A549 (cell line): ENCODE data around the gene TBC1D22A. TPM values are rescaled to one million over a fixed set of nuclear protein-coding genes. Genes with fewer than 3 reads are reported as not detected.

Source experiments
- ATAC-seq, 2 experiments: fragments of 200-7000 bp in 1 of 2; fragments of >200 bp in 1 of 2; cut with Nextera tagmentation in 1 of 2; cut with Tn5 transposase in 1 of 2; 3 replicates each; pipeline versions ENCODE4 v1.8.0 to v1.9.1; 2018 to 2020; ENCODE audit warnings: mild to moderate bottlenecking in 1 of 2, moderate library complexity in 1 of 2
- CTCF ChIA-PET: fragments of 300-600 bp; sonication (Branson Sonifier 250); formaldehyde crosslinking; extraction: SDS; loops from one replicate; lab custom pipeline; 2021; ENCODE audit warnings: antibody characterized with exemption, inconsistent platforms; lab: Yijun Ruan, JAX
- POLR2A ChIA-PET: fragments of 350-600 bp; formaldehyde crosslinking; extraction: SDS; loops from one replicate; lab custom pipeline; 2021; ENCODE audit warnings: antibody characterized with exemption, inconsistent platforms; lab: Yijun Ruan, JAX
- DNase-seq, 2 experiments: peaks; one replicate each; pipeline versions ENCODE4 v3.0.0 to v3.0.0-alpha.2; 2011 to 2016; ENCODE audit warnings: low read depth in 1 of 2, low spot score in 1 of 2
- FAIRE-seq: peaks from 2 replicates; lab custom pipeline; 2011; peaks lifted over from hg19 to GRCh38; lab: Jason Lieb, UNC
- H3K27ac ChIP-seq, 2 experiments: fragments of >200 bp; sonication (Bioruptor Twin); formaldehyde crosslinking; 3 replicates each; pipeline ENCODE4 v1.5.1; 2016 to 2017
- H3K4me1 ChIP-seq: fragments of >200 bp; sonication (Bioruptor Twin); formaldehyde crosslinking; 3 replicates; pipeline ENCODE4 v1.6.1; 2016
- H3K4me2 ChIP-seq: fragments of >200 bp; sonication (Bioruptor Twin); formaldehyde crosslinking; 3 replicates; pipeline ENCODE4 v1.6.1; 2016
- H3K4me3 ChIP-seq: fragments of >200 bp; sonication (Bioruptor Twin); formaldehyde crosslinking; 3 replicates; pipeline ENCODE4 v1.5.1; 2016
- H3K9me3 ChIP-seq: fragments of >200 bp; sonication (Bioruptor Twin); formaldehyde crosslinking; 3 replicates; pipeline ENCODE4 v1.6.1; 2016
- CEBPB ChIP-seq, 2 experiments: fragments of >200 bp in 1 of 2; sonication (Bioruptor Twin) in 1 of 2; formaldehyde crosslinking in 1 of 2; IDR thresholded peaks; 2 replicates each; pipeline ENCODE4 v1.6.1; 2012 to 2016
- EHMT2 ChIP-seq: fragments of 200-600 bp; sonication (generic); IDR thresholded peaks from 2 replicates; pipeline ENCODE4 v1.6.1; 2016; ENCODE audit warnings: antibody characterized with exemption, low read depth, mild to moderate bottlenecking, moderate library complexity
- JUN ChIP-seq, 2 experiments: fragments of >200 bp; sonication (Bioruptor Twin); formaldehyde crosslinking; IDR thresholded peaks; 2 replicates in 1 of 2; 3 replicates in 1 of 2; pipeline ENCODE4 v1.6.1; 2016 to 2017
- JUNB ChIP-seq: fragments of >200 bp; sonication (Bioruptor Twin); formaldehyde crosslinking; IDR thresholded peaks from 2 replicates; pipeline ENCODE4 v1.6.1; 2016
- MAFK ChIP-seq: fragments of 450-650 bp; IDR thresholded peaks from 2 replicates; pipeline ENCODE4 v1.6.1; 2014; ENCODE audit not compliant: partially characterized antibody
- RCOR1 ChIP-seq: fragments of 150-350 bp; IDR thresholded peaks from 2 replicates; pipeline ENCODE4 v1.6.1; 2014; ENCODE audit warnings: antibody characterized with exemption, low read length, low read depth
- TFCP2L1 ChIP-seq: fragments of 250-450 bp; sonication (Bioruptor Pico); IDR thresholded peaks from 2 replicates; pipeline ENCODE4 v1.5.0; 2021; ENCODE audit warnings: mild to moderate bottlenecking
- WGBS: methylation state at CpG from one replicate; pipeline ENCODE4 v1.1.6; 2017; ENCODE audit errors: missing lambda C conversion rate; 5-methylcytosine and 5-hydroxymethylcytosine counted together
- polyA plus RNA-seq, 4 experiments: library from polyadenylated mRNA; depleted of rRNA in 3 of 4; stranded (reverse); fragments of >200 nt; fragmentation: RNase III in 1 of 4; extraction: RNeasy Plus Mini Kit Qiagen cat#74134 plus additional on column Dnase treatment in 1 of 4; gene quantifications; 2 replicates in 3 of 4; 3 replicates in 1 of 4; pipeline ENCODE4 v1.2.3, GENCODE V29; 2011 to 2017
- TF ChIP-seq, protein P1 (sequence below): fragments of 250-450 bp; sonication (Bioruptor Pico); IDR thresholded peaks from 2 replicates; pipeline ENCODE4 v1.5.0; 2021; ENCODE audit warnings: mild to moderate bottlenecking, moderate library complexity, borderline replicate concordance
- TF ChIP-seq, protein P2 (sequence below): fragments of >200 bp; sonication (Bioruptor Twin); formaldehyde crosslinking; IDR thresholded peaks from 2 replicates; pipeline ENCODE4 v1.6.1; 2016
- TF ChIP-seq, protein P3 (sequence below): fragments of >200 bp; sonication (Bioruptor Twin); formaldehyde crosslinking; IDR thresholded peaks from 3 replicates; pipeline ENCODE4 v1.5.1; 2016
- TF ChIP-seq, protein P4 (sequence below): IDR thresholded peaks from 2 replicates; pipeline ENCODE4 v1.6.1; 2012; ENCODE audit warnings: low read depth, borderline replicate concordance
- TF ChIP-seq, protein P5 (sequence below): IDR thresholded peaks from 2 replicates; pipeline ENCODE4 v1.6.1; 2012

Gene TBC1D22A
- polyA plus RNA-seq, 2 of the 4 experiments (the other 2 are of a cell fraction) = 8.9 to 10.8 TPM

DNA sequence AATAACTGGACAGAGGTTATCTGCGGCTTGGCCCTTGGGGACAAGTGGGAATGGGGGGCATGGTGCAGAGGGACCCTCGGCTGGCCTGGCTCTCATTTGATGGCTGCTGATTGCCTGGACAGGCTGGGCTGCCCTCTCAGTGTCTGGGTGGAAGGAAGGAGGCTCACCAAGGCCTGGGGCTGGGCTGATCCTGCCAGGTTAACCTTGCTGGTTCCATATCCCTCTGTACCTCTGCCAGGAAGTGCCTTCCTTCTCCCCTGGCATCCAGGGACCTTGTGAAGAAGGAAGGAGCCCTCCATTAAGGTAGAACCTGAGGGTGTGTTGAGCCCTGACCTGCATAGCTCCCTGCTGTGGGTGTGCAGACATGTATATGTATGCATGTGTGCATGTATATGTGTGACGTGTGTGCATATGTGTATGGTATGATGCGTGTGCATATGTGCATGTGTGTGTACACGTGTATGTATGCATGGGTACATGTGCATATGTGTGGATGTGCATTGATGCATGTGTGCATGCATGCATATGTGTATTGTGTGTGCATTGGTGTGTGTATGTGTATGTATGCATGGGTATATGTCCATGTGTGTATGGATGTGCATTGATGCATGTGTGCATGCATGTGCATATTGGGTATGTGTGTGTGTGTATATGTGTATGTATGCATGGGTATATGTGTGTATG, 433.9 kb downstream of the TBC1D22A start (continued):
- TF ChIP-seq, protein P1, sequence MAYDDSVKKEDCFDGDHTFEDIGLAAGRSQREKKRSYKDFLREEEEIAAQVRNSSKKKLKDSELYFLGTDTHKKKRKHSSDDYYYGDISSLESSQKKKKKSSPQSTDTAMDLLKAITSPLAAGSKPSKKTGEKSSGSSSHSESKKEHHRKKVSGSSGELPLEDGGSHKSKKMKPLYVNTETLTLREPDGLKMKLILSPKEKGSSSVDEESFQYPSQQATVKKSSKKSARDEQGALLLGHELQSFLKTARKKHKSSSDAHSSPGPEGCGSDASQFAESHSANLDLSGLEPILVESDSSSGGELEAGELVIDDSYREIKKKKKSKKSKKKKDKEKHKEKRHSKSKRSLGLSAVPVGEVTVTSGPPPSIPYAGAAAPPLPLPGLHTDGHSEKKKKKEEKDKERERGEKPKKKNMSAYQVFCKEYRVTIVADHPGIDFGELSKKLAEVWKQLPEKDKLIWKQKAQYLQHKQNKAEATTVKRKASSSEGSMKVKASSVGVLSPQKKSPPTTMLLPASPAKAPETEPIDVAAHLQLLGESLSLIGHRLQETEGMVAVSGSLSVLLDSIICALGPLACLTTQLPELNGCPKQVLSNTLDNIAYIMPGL (CRISPR knock-in tag) = no peak
- TF ChIP-seq JUN (IDR thresholded peaks at IDR 0.05) = no peak

DNA sequence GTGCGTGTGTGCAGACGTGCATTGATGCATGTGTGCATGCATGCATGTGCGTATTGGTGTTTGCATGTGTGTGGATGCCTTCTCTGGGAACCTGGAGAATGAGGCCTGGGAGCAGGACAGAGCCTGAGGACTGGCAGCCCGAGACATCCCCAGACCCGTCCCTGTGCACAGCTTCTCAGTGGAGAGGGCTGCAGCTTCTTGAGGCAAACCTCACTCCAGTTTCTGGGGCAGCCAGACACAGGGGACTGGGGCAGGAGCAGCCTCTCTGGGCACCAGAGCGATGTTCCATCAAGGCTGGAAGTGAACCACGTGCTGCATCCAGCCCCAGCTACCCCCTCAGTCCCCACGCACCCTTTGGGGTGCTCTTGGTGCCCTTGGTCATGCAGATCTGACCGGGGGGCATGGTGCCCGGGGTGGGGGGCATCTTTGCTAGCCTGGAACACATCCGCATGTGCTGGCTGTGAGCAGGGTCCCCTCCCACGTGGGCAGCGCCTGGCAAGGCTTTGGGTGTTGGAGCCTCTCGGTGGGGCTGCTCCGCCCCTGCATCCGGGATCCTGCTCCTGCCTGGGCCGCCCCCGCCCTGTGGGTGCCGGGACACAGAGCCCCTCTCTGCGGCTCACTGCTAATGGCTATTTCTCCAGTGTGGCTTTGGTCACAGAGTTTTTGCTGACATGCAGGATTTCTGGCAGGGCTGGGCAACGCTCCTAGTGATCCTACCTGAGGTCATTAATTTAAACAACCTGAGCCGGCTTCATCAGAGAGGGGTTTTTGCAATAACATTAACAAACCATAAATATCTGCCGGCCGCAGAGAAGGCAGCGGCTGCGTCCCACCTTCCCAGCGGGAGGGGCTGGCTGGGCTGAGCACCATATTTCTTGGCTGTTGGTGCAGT, 434.7 kb downstream of the TBC1D22A start:
- no peak for ATAC-seq
- Histone ChIP-seq H3K9me3 (no peaks in the 10 kb centered on the region), H3K27ac (no peak overlapping the region), H3K4me3 (no peak overlapping the region), H3K4me1 (no peaks in the 10 kb centered on the region; the same call in 2 of the 3 replicates), H3K4me2 (no peak overlapping the region)
- no peak for FAIRE-seq
- CTCF ChIA-PET = no interaction called here
- TF ChIP-seq, protein P2, sequence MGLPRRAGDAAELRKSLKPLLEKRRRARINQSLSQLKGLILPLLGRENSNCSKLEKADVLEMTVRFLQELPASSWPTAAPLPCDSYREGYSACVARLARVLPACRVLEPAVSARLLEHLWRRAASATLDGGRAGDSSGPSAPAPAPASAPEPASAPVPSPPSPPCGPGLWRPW = no peak
- TF ChIP-seq MAFK = peak; percentile 71
- DNase-seq = no peak
- POLR2A ChIA-PET = no interaction called here
- WGBS = 84% methylated on average over 8 of the region's 27 CpGs

DNA sequence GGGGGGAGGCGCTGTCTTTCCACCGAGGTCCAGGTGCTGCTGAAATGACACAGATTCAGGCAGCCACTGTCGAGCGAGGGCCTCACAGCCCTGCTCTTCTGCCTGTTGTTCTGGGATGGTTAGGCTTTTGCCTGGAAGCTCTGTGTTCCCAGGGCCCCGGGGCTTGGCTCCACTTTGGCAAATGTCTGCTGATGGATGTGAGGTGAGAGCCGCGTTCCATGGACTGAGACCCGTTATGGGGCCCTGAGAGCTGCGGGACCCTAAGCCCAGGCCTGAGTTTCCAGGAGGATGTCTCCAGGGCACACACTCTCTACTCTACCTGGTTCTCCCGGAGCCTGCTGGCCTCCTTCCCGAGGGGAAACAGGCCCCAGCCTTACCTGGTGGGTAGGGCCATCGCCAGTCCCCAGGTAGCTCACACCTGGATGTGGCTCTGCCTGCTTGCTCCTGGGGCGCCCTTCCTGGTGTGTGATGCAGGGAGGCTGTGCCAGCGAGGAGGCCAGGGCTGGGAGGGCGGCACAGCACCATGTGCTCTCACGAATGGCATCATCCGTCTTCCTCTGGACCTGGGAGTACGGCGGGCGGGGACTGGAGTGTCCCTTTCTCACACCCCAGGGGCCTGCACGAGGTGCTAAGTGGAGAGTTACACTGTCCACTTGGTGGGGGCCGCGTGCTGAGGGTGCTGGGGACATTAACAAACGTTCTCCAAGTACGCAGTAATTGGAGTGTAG, 435.5 kb downstream of the TBC1D22A start:
- FAIRE-seq = no peak
- ChIA-PET CTCF (interaction anchor here (0.6 kb wide), 1 partner anchor 895 kb away, joined by 3 read pairs; no protein-coding TSS in a partner anchor), POLR2A (no interaction called here)
- TF ChIP-seq EHMT2 = no peak
- no peak for TF ChIP-seq CEBPB (IDR thresholded peaks at IDR 0.05)
- no peak for TF ChIP-seq JUNB
- TF ChIP-seq, protein P3, sequence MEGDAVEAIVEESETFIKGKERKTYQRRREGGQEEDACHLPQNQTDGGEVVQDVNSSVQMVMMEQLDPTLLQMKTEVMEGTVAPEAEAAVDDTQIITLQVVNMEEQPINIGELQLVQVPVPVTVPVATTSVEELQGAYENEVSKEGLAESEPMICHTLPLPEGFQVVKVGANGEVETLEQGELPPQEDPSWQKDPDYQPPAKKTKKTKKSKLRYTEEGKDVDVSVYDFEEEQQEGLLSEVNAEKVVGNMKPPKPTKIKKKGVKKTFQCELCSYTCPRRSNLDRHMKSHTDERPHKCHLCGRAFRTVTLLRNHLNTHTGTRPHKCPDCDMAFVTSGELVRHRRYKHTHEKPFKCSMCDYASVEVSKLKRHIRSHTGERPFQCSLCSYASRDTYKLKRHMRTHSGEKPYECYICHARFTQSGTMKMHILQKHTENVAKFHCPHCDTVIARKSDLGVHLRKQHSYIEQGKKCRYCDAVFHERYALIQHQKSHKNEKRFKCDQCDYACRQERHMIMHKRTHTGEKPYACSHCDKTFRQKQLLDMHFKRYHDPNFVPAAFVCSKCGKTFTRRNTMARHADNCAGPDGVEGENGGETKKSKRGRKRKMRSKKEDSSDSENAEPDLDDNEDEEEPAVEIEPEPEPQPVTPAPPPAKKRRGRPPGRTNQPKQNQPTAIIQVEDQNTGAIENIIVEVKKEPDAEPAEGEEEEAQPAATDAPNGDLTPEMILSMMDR = no peak
- TF ChIP-seq, protein P4, sequence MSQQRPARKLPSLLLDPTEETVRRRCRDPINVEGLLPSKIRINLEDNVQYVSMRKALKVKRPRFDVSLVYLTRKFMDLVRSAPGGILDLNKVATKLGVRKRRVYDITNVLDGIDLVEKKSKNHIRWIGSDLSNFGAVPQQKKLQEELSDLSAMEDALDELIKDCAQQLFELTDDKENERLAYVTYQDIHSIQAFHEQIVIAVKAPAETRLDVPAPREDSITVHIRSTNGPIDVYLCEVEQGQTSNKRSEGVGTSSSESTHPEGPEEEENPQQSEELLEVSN = no peak
- no peak for TF ChIP-seq RCOR1
- TF ChIP-seq JUN (IDR thresholded peaks at IDR 0.05) = no peak
- TF ChIP-seq TFCP2L1 (CRISPR knock-in tag) = no peak
- TF ChIP-seq, protein P5, sequence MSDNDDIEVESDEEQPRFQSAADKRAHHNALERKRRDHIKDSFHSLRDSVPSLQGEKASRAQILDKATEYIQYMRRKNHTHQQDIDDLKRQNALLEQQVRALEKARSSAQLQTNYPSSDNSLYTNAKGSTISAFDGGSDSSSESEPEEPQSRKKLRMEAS = no peak
- no peak overlapping the region for H3K27ac ChIP-seq
- 44% methylated on average over 9 of the region's 25 CpGs for WGBS
- DNase-seq = no peak
- no peak overlapping the region for H3K4me3 ChIP-seq
- H3K9me3 ChIP-seq = no peaks in the 10 kb centered on the region
- ATAC-seq = no peak
- no peaks in the 10 kb centered on the region; the same call in 2 of the 3 replicates for H3K4me1 ChIP-seq
- H3K4me2 ChIP-seq = no peak overlapping the region
